Left ventricle myocardium inferior (tissue), 1 donor: Measurements from ENCODE around the gene NFKBIZ. TPM values are rescaled to one million over a fixed set of nuclear protein-coding genes. Genes with fewer than 3 reads are reported as not detected.

Experiments
- DNase-seq: peaks from one replicate; pipeline ENCODE4 v3.0.0-alpha.2; 2020
- H3K27ac ChIP-seq: fragments of 200-600 bp; replicated peaks from 2 replicates; pipeline ENCODE4 v1.8.0; 2021
- H3K27me3 ChIP-seq: fragments of 200-600 bp; 2 replicates; pipeline ENCODE4 v1.8.0; 2021; ENCODE audit warnings: low read depth
- H3K36me3 ChIP-seq: fragments of 200-600 bp; 2 replicates; pipeline ENCODE4 v1.8.0; 2021
- H3K4me1 ChIP-seq: fragments of 200-600 bp; 2 replicates; pipeline ENCODE4 v1.8.0; 2021
- H3K4me3 ChIP-seq: fragments of 200-600 bp; 2 replicates; pipeline ENCODE4 v1.8.0; 2021; ENCODE audit warnings: mild to moderate bottlenecking, moderate library complexity
- H3K9me3 ChIP-seq: fragments of 200-600 bp; replicated peaks from 2 replicates; pipeline ENCODE4 v1.8.0; 2021
- intact Hi-C: fragments of 100-400 bp; cut with micrococcal nuclease; formaldehyde crosslinking; loops from one replicate; pipeline ENCODE4 v1.11.0; 2022
- total RNA-seq: library from RNA; stranded (reverse); fragmentation: NEBNext Ultra II Directional; extraction: Animal tissue kit (Norgen Biotek cat#: 25700); gene quantifications from one replicate; pipeline ENCODE4 v1.2.1, GENCODE V29; 2021
- TF ChIP-seq, protein P1 (sequence below): fragments of 200-600 bp; IDR thresholded peaks from 2 replicates; pipeline ENCODE4 v1.8.0; 2021; ENCODE audit warnings: antibody characterized with exemption, mild to moderate bottlenecking, borderline replicate concordance
- donor health status: DM: no; HTN: yes; CAD: no; lungs with severe emphysema.

NFKBIZ gene
- total RNA-seq, 1 donor from 2014 or later: 15.0 TPM

DNA sequence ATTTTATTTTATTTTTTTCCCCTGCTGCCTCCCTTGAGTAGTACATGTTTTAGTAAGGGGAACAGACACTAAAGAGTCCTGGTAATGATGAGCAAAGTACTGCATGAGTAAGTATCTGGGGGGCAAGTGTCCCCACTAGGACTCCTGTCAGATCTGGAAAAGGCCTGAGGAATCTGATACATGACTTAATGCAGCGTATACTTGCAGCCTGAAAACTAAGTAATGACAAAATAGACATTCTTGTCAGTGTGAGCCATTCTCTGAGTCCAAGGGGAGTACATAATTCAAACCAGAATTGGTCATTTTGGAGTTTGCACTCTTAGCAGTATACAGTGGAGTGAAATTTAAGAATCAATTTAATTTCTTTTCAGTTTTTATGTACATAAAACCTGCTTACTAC is 42.8 kb upstream of the NFKBIZ start:
- peaks cover 35% of the 10 kb centered on the region for H3K36me3 ChIP-seq
- intact Hi-C loops: no loop called here
- H3K27me3 ChIP-seq: no peaks in the 10 kb centered on the region
- H3K9me3 ChIP-seq: no peaks in the 10 kb centered on the region
- TF ChIP-seq, protein P1, sequence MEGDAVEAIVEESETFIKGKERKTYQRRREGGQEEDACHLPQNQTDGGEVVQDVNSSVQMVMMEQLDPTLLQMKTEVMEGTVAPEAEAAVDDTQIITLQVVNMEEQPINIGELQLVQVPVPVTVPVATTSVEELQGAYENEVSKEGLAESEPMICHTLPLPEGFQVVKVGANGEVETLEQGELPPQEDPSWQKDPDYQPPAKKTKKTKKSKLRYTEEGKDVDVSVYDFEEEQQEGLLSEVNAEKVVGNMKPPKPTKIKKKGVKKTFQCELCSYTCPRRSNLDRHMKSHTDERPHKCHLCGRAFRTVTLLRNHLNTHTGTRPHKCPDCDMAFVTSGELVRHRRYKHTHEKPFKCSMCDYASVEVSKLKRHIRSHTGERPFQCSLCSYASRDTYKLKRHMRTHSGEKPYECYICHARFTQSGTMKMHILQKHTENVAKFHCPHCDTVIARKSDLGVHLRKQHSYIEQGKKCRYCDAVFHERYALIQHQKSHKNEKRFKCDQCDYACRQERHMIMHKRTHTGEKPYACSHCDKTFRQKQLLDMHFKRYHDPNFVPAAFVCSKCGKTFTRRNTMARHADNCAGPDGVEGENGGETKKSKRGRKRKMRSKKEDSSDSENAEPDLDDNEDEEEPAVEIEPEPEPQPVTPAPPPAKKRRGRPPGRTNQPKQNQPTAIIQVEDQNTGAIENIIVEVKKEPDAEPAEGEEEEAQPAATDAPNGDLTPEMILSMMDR: no peak
- H3K4me3 ChIP-seq: no peak overlapping the region
- H3K4me1 ChIP-seq: peaks cover 36% of the 10 kb centered on the region
- no peak for DNase-seq
- H3K27ac ChIP-seq: no peak overlapping the region

DNA sequence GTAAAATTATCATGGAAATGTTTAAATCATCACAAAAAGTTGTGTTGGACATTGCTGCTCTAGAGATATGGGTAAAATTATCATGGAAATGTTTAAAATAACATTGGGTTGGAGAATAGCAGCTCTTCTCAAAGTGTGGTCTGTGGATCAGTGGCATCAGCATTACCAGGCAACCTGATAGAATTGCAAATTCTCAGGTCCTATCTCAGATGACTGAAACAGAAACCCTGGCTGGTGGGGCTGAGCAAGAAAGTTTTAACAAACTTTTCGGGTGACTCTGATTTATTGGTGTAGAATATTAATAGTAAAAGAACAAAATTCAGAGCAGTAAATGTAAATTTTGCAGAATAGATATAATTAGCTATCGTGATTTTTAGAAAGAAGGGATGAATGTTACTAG is 41.4 kb upstream of the NFKBIZ start:
- Histone ChIP-seq H3K4me3 (no peak overlapping the region), H3K27ac (no peak overlapping the region), H3K9me3 (no peaks in the 10 kb centered on the region), H3K4me1 (peaks cover 36% of the 10 kb centered on the region), H3K27me3 (no peaks in the 10 kb centered on the region), H3K36me3 (peaks cover 22% of the 10 kb centered on the region)
- TF ChIP-seq, protein P1: no peak
- intact Hi-C loops: no loop called here
- DNase-seq: no peak

DNA sequence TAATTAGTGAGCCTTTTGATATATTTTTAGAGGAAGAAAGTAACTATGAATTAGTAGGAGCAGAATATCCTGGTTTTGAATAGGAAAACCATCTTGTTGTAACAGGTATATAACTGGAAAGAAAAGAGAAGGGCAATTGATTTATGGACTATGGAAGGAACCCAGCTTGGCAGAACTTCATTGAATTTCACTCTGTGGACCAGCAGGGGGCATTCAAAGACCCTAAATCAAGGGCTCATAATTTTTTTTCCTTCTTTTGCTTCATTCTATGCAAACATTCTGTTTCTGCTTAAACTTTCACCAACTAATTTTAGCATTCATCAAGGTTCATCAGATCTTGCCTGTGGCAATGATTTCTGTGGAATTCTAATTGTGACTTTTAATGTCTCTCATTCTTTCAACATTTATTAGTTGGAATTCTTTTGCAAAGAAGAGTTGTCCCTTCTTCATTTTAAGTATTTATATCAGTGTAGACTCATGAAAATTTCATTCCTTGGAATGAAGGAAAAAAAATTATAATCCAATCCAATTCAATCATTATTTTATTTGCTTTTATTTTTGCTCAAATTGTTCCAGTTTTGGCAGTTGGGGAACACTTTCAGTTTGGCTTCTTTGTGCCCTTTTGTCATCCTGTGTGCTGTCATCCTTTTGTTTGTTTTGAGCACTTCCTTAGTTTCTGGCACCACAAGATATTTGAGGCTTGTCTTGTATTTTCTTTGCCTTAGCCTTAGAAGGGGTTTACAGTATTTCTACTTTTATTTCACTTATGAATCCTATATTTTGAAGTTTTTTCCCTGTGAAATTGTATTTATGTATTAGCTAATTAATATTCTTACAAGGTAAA is 39.9 kb upstream of the NFKBIZ start:
- intact Hi-C loops: loop anchor here (2.0 kb wide), 1 partner anchor 415 kb away; no protein-coding TSS in a partner anchor
- DNase-seq: no peak
- H3K36me3 ChIP-seq: peaks cover 22% of the 10 kb centered on the region
- H3K27me3 ChIP-seq: no peaks in the 10 kb centered on the region
- peaks cover 41% of the 10 kb centered on the region for H3K4me1 ChIP-seq
- no peak overlapping the region for H3K4me3 ChIP-seq
- no peaks in the 10 kb centered on the region for H3K9me3 ChIP-seq
- peak overlapping the region; percentile 18 for H3K27ac ChIP-seq
- TF ChIP-seq, protein P1: peak; percentile 76

DNA sequence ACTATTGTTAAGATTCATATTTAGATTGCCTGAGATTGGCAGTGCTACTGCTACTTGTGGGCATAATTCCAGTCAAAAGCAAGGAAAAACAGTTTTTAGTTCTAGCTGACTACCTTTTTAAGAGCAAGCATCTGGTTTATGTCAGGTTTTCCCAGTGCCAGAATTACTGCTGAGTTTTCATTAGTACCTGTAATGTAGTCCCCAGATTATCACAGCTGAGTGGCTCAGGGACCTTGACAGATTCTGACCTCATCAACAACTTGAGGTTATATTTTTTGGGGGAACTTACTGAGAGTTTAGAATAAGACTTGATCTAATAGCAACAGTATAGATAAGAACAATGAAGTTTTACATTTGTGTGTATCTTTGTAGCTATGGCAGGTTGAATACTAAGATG is 39.3 kb upstream of the NFKBIZ start:
- DNase-seq: no peak
- Histone ChIP-seq H3K36me3 (peaks cover 22% of the 10 kb centered on the region), H3K4me3 (no peak overlapping the region), H3K27me3 (no peaks in the 10 kb centered on the region), H3K9me3 (no peaks in the 10 kb centered on the region), H3K4me1 (peaks cover 43% of the 10 kb centered on the region), H3K27ac (peak overlapping the region; percentile 18)
- TF ChIP-seq, protein P1: no peak
- intact Hi-C loops: loop anchor here (2.0 kb wide), 1 partner anchor 415 kb away; no protein-coding TSS in a partner anchor

DNA sequence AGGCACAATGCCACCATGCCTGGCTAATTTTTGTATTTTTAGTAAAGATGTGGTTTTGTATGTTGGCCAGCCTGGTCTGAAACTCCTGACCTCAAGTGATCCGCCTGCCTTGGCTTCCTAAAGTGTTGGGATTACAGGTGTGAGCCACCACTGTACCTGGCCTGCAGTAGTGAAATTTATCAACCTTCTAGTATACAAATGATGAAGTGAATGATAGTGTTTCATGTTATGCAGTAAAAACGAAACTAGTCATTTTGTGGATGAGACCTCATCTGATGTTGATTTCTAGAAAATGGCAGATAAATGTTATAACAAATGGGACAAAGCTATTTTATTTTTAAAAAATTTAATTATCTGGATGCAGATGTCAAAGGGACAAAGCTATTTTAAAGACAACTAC is 37.4 kb upstream of the NFKBIZ start:
- intact Hi-C loops: loop anchor here (2.0 kb wide), 1 partner anchor 413 kb away; no protein-coding TSS in a partner anchor
- no peak overlapping the region for H3K27ac ChIP-seq
- H3K27me3 ChIP-seq: no peaks in the 10 kb centered on the region
- H3K4me1 ChIP-seq: peaks cover 45% of the 10 kb centered on the region
- H3K9me3 ChIP-seq: no peaks in the 10 kb centered on the region
- no peak overlapping the region for H3K4me3 ChIP-seq
- no peak for DNase-seq
- peaks cover 18% of the 10 kb centered on the region for H3K36me3 ChIP-seq
- TF ChIP-seq, protein P1: no peak
